HS-5 (cell line): ENCODE results near the gene FKBP6.
"Not testable (repeated sequence)": the region's sequence is repeated elsewhere in the genome, so short reads cannot be mapped to it uniquely, and the experiment has no call there.

ENCODE experiments used
- DNase-seq: peaks from one replicate; pipeline ENCODE4 v3.0.0-alpha.2; 2012; ENCODE audit warnings: low read depth

Gene FKBP6

DNA sequence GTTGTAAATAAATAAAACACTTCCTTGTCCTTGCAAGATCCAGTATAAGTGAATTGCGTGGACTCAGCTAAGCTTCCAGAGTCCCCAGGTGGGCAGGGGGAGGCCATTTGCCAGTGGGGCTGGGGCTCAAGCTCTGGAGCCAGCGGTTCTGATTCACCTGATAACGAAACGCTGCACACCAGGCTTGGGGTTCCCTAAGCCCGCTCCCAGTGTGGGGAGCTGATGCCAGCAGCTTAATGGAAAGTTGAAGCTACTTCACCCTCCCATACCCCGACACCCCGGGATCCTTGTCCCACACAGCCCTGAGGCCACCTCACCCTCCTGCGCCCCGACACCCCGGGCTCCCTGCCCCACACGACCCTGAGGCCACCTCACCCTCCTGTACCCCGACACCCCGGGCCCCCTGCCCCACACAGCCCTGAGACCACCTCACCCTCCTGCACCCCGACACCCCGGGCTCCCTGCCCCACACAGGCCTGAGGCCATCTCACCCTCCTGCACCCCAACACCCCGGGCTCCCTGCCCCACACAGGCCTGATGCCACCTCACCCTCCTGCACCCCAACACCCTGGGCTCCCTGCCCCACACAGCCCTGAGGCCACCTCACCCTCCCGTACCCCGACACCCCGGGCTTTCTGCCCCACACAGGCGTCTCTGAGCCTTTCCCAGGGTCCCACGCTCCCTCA lies 30.8 kb downstream of the FKBP6 start:
- DNase-seq = no peak

GRCh38 chr7:73359306-73359705 lies 31.3 kb downstream of the FKBP6 start:
- no peak for DNase-seq

DNA sequence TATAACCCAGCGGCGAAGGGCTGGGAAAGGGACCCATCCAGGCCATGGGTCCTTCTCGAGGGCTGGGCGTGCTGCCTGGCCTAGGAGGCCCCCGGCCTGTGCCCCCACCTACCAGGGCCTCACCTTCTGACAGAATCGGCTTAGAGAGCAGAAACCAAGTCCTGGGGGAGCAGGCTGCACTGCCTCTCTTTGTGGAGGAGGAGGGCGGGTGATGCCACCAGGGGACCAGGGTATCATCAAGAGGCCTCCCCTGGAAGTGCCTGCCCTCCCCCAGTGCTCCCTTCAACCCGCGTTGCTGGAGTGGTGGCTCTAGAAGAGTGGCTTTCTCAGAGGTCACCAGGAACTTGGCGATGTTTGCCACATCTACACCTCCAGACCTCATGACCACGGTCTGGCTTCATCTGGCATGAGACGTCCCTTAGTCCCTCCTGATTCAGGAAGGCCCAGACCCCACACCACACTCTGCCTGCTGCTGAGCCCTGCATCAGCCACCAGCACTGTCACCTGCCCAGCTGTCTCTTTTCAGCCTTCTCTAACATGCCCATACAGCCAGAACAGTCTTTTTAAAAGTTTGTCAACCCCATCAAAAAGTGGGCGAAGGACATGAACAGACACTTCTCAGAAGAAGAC lies 31.9 kb downstream of the FKBP6 start:
- no peak for DNase-seq

DNA sequence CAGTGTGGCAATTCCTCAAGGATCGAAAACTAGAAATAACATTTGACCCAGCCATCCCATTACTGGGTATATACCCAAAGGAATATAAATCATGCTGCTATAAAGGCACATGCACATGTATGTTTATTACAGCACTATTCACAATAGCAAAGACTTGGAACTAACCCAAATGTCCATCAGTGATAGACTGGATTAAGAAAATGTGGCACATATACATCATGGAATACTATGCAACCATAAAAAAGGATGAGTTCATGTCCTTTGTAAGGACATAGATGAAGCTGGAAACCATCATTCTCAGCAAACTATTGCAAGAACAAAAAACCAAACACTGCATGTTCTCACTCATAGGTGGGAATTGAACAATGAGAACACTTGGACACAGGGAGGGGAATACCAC lies 32.6 kb downstream of the FKBP6 start:
- not testable (repeated sequence) for DNase-seq

GRCh38 chr7:73363225-73364005 lies 35.5 kb downstream of the FKBP6 start:
- no peak for DNase-seq

- DNase-seq = no peak
Measured at GRCh38 chr7:73364006-73364728, 36.2 kb downstream of the FKBP6 start.

DNA sequence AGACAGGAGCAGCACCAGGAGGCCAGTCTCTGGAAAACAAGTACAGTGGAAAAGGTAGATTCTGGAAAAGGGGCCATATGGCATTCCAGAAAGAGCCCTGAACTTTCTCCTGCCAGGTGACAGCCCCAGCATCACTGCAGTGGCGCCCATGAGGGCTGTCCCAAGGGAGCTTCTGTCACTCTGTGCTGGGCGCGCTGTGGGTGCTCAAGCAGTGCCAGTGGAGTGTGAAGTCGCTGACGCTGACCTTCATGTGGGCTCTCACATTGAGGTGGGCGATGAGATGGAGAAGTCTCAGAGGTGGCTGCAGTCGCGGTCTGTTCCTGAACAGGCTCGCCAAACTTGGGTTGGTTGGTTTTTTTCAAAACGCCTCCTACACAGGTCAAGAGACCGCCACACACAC lies 38.2 kb downstream of the FKBP6 start:
- DNase-seq = no peak

DNA sequence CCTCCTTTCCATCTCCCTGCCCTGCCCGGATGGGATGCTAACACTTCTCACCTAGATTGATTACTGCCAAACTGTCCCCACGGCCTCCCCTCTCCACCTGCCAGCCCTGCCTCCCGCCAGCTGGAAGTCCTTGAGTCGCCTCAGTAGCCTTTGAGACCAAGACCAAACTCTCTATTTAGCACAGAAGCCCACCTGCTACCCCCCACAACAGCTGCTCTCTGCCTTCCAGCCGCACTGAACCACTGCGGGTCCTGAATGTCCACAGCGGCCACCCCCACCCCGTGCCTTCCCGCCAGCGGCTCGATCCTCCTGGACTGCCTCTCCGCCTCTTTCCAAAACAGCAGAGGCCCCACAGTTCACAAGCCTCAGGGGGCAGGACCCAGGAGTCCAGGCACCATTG lies 39.0 kb downstream of the FKBP6 start:
- DNase-seq = no peak

DNA sequence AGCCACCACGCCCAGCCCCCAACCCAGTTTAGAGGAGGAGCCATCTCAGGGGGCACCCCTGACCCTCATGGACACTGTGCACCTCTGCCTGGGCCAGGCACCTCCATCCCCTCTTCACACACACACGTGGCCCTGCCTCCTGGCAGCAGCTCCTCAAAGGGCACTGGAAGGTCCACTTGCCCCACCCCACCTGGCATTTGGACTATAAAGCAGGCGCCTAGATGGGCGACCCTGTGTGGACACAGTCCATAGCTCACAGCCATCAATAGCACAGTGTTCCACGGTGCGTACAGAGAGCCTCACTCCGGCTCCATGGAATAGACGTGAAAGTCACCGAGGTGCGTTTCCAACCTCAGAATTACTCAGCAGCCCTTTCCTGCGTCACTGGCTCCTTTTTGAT lies 41.0 kb downstream of the FKBP6 start:
- no peak for DNase-seq

DNA sequence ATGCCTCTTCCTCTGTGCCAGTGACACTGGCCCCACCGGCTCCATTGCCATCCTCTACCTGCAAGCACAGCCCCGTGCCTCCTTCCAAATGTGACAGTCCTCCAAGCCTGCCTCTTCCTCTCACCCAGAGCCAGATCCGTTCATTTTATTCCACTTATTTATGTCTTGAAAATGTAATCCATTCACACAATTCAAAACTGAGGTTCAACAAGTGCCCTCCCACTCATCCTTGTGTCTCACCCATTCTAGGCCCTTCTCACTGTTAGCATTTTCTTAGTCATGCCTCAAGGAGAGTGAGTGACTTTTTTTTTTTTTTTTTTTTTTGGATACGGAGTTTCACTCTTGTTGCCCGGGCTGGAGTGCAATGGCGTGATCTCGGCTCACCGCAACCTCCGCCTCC lies 41.7 kb downstream of the FKBP6 start:
- no peak for DNase-seq

- no peak for DNase-seq
Measured at GRCh38 chr7:73373741-73374140, 45.8 kb downstream of the FKBP6 start.

GRCh38 chr7:73376262-73376661 lies 48.3 kb downstream of the FKBP6 start:
- not testable (repeated sequence) for DNase-seq

DNA sequence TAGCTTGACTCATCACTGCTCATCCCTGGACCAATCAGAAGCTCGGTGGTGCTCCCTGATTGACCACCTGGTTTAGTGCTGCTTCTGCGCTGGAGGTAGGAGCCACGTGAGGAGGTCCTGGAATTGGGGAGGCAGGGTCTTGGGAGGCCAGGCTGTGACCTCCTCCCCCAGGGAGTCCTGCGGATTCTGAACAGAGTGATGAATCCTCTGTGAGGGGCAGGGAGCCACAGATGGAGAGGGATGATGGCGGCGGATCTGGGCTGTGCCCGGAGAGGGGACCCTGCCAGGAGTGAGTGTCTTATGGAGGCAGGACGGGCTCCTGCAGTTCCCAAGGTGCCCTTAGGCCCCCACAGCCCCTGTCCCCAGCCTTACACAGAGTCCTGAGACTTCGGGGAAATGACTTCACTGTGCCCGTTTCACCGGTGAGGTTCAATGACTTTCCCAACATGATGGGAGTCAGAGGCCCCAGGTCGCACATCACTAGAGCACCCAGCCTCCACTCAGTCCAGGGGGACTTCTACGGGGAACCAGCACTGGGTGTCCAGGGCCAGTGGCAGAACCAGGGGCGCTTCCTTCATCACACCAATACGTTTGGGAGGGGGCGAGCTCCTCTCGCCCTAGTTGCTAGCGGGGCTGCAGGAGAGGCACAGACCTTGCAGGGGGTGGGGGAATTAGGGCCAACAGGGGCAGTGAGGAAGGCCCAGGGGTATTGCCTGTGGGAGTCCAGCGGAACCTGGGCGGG lies 48.9 kb downstream of the FKBP6 start:
- no peak for DNase-seq

DNA sequence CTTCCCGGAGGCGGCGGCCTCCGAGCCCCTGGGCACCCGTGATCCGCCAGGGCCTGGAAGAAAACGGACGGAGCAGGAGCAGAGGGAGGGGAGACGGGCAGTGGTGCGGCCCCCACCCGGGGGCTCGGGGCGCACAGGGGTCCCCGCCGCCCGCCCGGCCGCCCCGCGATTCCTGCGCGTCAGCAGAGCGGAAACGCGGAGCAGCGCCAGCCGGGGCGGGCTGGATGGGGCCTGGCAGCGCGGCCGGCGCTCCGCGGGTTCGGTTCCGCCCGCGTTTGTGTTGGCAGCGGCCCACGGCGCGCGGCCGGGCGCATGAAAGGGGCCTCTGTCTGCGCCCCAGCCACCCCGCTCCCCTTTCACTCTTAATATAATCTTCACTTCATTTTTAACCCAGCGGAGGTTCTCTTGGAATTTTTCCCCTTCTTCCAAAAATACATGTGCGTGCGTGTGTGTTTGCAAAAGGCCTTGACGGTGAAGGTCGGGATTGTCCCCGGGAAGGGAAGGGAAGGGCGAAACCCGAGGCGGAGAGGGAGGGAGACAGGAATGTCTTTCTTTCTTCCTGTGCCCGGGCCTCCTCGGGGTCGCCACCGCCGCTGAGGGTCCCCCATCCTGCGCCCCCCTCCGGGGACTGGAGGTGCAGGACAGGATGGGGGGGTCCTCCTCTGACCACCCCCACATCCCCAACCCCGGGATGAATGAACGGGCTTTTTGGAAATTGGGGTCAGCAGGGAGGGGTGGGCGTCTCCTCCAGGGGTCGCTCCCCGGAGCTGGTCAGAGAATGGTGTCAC lies 49.6 kb downstream of the FKBP6 start:
- not testable (repeated sequence) for DNase-seq

DNA sequence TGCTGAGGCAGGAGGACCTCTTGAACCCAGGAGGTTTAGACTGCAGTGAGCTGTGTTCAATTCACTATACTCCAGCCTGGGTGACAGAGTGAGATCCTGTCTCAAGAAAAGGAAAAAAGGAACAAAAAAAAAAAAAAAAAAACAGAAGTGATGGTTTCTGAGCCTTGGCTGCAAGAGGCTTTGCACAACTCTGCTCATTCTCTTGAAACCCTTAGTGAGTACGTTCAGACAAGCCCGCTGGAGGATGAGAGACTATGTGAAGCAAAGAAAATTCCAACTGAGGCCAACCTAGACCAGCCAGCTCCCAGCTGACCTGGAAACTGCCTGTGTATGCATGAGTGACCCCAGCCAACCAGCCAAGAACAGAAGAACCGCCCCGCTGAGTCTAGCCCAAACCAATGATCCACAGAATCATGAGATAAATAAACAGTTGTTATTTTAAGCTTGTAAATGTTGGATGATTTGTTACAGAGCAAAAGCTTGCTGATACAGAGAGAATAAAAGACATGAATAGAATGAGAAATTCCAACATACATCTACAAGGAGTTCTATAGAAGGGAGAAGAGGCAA lies 55.1 kb downstream of the FKBP6 start:
- no peak for DNase-seq

DNA sequence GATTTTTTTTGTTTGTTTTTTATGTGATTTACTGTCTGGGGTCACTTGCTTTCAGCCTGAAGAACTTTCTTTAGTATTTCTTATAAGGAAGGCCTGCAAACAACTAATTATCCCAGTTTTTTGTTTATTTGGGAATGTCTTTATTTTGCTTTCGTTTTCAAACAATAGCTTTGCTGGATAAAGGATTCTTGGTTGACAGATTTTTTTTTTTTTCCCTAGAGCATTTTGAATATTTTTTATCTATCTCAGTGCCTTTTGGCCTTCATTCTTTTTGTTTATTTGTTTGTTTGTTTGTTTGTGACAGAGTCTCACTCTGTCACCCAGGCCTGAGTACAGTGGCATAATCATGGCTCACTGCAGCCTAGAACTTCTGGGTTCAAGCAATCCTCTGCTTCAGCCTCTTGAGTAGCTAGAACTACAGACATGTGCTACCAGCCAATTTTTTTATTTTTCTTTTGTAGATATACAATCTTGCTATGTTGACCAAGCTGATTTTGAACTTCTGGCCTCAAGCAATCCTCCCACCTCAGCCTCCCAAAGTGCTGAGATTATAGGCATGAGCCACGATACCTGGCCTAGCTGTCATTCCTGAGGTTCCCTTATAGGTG lies 59.4 kb downstream of the FKBP6 start:
- no peak for DNase-seq

- DNase-seq = no peak
Measured at GRCh38 chr7:73387908-73388414, 60.0 kb downstream of the FKBP6 start.

- no peak for DNase-seq
Measured at GRCh38 chr7:73391396-73391795, 63.4 kb downstream of the FKBP6 start.

DNA sequence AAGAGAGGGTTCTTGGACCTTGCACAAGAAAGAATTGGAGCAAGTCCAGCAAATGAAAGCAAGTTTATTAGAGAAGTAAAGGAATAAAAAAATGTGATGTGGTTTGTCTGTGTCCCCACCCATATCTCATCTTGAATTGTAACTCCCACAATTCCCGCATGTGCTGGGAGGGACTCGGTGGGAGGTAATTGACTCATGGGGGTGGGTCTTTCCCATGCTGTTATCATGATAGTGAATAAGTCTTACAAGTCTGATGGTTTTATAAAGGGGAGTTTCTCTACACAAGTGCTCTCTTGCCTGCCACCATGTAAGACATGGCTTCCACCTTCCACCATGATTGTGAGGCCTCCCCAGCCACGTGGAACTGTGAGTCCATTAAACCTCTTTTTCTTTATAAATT lies 66.5 kb downstream of the FKBP6 start:
- no peak for DNase-seq
